ENCODE data around the gene MALRD1. TPM values are rescaled to one million over a fixed set of nuclear protein-coding genes. Genes with fewer than 3 reads are reported as not detected.

MALRD1 gene
- total RNA-seq, 2 experiments from 2014 or later: not detected

GRCh38 chr10:19212590-19212989 is 164.0 kb downstream of the MALRD1 start:
- Mint-ChIP-seq H3K4me3 (no peak overlapping the region), H3K27me3 (no peaks in the 10 kb centered on the region), H3K27ac (no peak overlapping the region), H3K36me3 (ENCODE audit: low read depth) (no peaks in the 10 kb centered on the region), H3K9me3 (peaks cover 14% of the 10 kb centered on the region), H3K4me1 (ENCODE audit: low read depth) (no peaks in the 10 kb centered on the region)
- intact Hi-C loops (cut with DNase I, micrococcal nuclease): no loop called here
- TF ChIP-seq CTCF (IDR thresholded peaks at IDR 0.05): no peak
- POLR2A ChIA-PET: no interaction called here
- no peaks in the 10 kb centered on the region for H3K27me3 ChIP-seq (ENCODE audit: control insufficient read depth in 1 of 2, insufficient read depth in 2 of 2, low read length in 2 of 2)
- CTCF ChIA-PET: no interaction called here
- DNase-seq (no peak), ATAC-seq (ENCODE audit: poor library complexity) (no peak)
- no peak overlapping the region for H3K27ac ChIP-seq (ENCODE audit: low read depth in 1 of 2, low read length in 2 of 2)
- no peak overlapping the region for H3K4me3 ChIP-seq (ENCODE audit: low read length)
- peaks cover 0 to 3% of the 10 kb centered on the region in 2 experiments for H3K9me3 ChIP-seq (ENCODE audit: control insufficient read depth in 1 of 2, insufficient read depth in 1 of 2, low read length in 2 of 2)
- no peaks in the 10 kb centered on the region for H3K4me1 ChIP-seq (ENCODE audit: insufficient read depth, low read length)
- no peaks in the 10 kb centered on the region for H3K36me3 ChIP-seq (ENCODE audit: insufficient read depth, low read length)

GRCh38 chr10:19221216-19221615 is 172.6 kb downstream of the MALRD1 start:
- H3K4me1 Mint-ChIP-seq (ENCODE audit: low read depth): no peaks in the 10 kb centered on the region
- H3K4me3 ChIP-seq (ENCODE audit: low read length): no peak overlapping the region
- no peak for ATAC-seq (ENCODE audit: poor library complexity)
- H3K27me3 Mint-ChIP-seq: no peaks in the 10 kb centered on the region
- H3K27ac Mint-ChIP-seq: no peak overlapping the region
- peaks cover 11% of the 10 kb centered on the region for H3K9me3 Mint-ChIP-seq
- CTCF ChIA-PET: no interaction called here
- H3K36me3 ChIP-seq (ENCODE audit: insufficient read depth, low read length): no peaks in the 10 kb centered on the region
- intact Hi-C loops (cut with DNase I, micrococcal nuclease): no loop called here
- no peaks in the 10 kb centered on the region for H3K36me3 Mint-ChIP-seq (ENCODE audit: low read depth)
- no peaks in the 10 kb centered on the region for H3K4me1 ChIP-seq (ENCODE audit: insufficient read depth, low read length)
- H3K4me3 Mint-ChIP-seq: no peak overlapping the region
- H3K9me3 ChIP-seq (ENCODE audit: control insufficient read depth in 1 of 2, insufficient read depth in 1 of 2, low read length in 2 of 2): peaks cover 0 to 3% of the 10 kb centered on the region in 2 experiments
- H3K27me3 ChIP-seq (ENCODE audit: control insufficient read depth in 1 of 2, insufficient read depth in 2 of 2, low read length in 2 of 2): no peaks in the 10 kb centered on the region
- no peak overlapping the region for H3K27ac ChIP-seq (ENCODE audit: low read depth in 1 of 2, low read length in 2 of 2)
- TF ChIP-seq CTCF (IDR thresholded peaks at IDR 0.05): no peak
- POLR2A ChIA-PET: no interaction called here
- no peak for DNase-seq

- Histone ChIP-seq H3K4me1 (ENCODE audit: insufficient read depth, low read length) (no peaks in the 10 kb centered on the region), H3K27me3 (ENCODE audit: control insufficient read depth in 1 of 2, insufficient read depth in 2 of 2, low read length in 2 of 2) (no peaks in the 10 kb centered on the region), H3K9me3 (ENCODE audit: control insufficient read depth in 1 of 2, insufficient read depth in 1 of 2, low read length in 2 of 2) (no peaks in the 10 kb centered on the region), H3K36me3 (ENCODE audit: insufficient read depth, low read length) (no peaks in the 10 kb centered on the region), H3K27ac (ENCODE audit: low read depth in 1 of 2, low read length in 2 of 2) (no peak overlapping the region), H3K4me3 (ENCODE audit: low read length) (no peak overlapping the region)
- DNase-seq (no peak), ATAC-seq (ENCODE audit: poor library complexity) (no peak)
- Mint-ChIP-seq H3K4me3 (no peak overlapping the region), H3K27me3 (no peaks in the 10 kb centered on the region), H3K9me3 (peaks cover 14% of the 10 kb centered on the region), H3K36me3 (ENCODE audit: low read depth) (no peaks in the 10 kb centered on the region), H3K27ac (no peak overlapping the region), H3K4me1 (ENCODE audit: low read depth) (no peaks in the 10 kb centered on the region)
- no peak for TF ChIP-seq CTCF (IDR thresholded peaks at IDR 0.05)
- intact Hi-C loops (cut with DNase I, micrococcal nuclease): no loop called here
- ChIA-PET CTCF (no interaction called here), POLR2A (no interaction called here)
Measured at GRCh38 chr10:19226025-19226424, 177.4 kb downstream of the MALRD1 start.

Measured in CD4-positive, alpha-beta T cell (primary cell).